A673 (cell line): ENCODE results near the gene ZFTA. TPM values are rescaled to one million over a fixed set of nuclear protein-coding genes. Genes with fewer than 3 reads are reported as not detected.
A peak's percentile ranks its signal among the peaks of the same experiment; 100 is the strongest.
"Not testable (repeated sequence)": the region's sequence is repeated elsewhere in the genome, so short reads cannot be mapped to it uniquely, and the experiment has no call there.

Experiments
- BruUV-seq: library from RNA; stranded (reverse); fragments of 400-500 nt; replicated peaks from 2 replicates; lab custom pipeline; 2021; lab: Mats Ljungman, UMichigan
- CTCF ChIA-PET: fragments of 300-600 bp; sonication (Branson Sonifier 250); formaldehyde crosslinking; loops from one replicate; lab custom pipeline; 2022; ENCODE audit warnings: antibody characterized with exemption; lab: Charles Lee
- POLR2A ChIA-PET: fragments of 300-600 bp; sonication (Branson Sonifier 250); formaldehyde crosslinking; loops from one replicate; lab custom pipeline; 2022; ENCODE audit warnings: antibody characterized with exemption; ENCODE audit not compliant: low non-redundant PET; lab: Charles Lee
- DNase-seq: peaks from one replicate; pipeline ENCODE4 v3.0.0-alpha.2; 2015; ENCODE audit warnings: low spot score
- H3K27ac ChIP-seq: fragments of 200-600 bp; sonication (generic); 2 replicates; pipeline ENCODE4 v1.5.1; 2016; ENCODE audit warnings: mixed run types, low read depth, mild to moderate bottlenecking, mixed read lengths, antibody characterized with exemption, low read length; ENCODE audit not compliant: poor library complexity, severe bottlenecking
- H3K27me3 ChIP-seq: fragments of 200-600 bp; sonication (generic); replicated peaks from 2 replicates; pipeline ENCODE4 v1.6.1; 2017; ENCODE audit warnings: mixed run types, low read depth, mild to moderate bottlenecking, mixed read lengths, antibody characterized with exemption, low read length; ENCODE audit not compliant: insufficient read depth, poor library complexity
- H3K36me3 ChIP-seq: fragments of 200-600 bp; sonication (generic); 2 replicates; pipeline ENCODE4 v1.6.1; 2016; ENCODE audit warnings: mixed run types, mild to moderate bottlenecking, mixed read lengths, antibody characterized with exemption, low read length; ENCODE audit not compliant: insufficient read depth, poor library complexity, severe bottlenecking
- H3K4me1 ChIP-seq: fragments of 200-600 bp; sonication (generic); 2 replicates; pipeline ENCODE4 v1.6.1; 2017; ENCODE audit warnings: mixed run types, mild to moderate bottlenecking, mixed read lengths, antibody characterized with exemption, low read length; ENCODE audit not compliant: insufficient read depth, poor library complexity, severe bottlenecking
- H3K4me3 ChIP-seq: fragments of 200-600 bp; sonication (generic); 2 replicates; pipeline ENCODE4 v1.5.1; 2016; ENCODE audit warnings: low read depth, mixed run types, mild to moderate bottlenecking, mixed read lengths, low read length; ENCODE audit not compliant: poor library complexity, severe bottlenecking
- H3K9me3 ChIP-seq: fragments of 200-600 bp; sonication (generic); 2 replicates; pipeline ENCODE4 v1.6.1; 2016; ENCODE audit warnings: mixed run types, low read depth, mild to moderate bottlenecking, mixed read lengths, antibody characterized with exemption, low read length; ENCODE audit not compliant: poor library complexity, severe bottlenecking
- EZH2 ChIP-seq: fragments of 200-600 bp; sonication (generic); IDR thresholded peaks from 2 replicates; pipeline ENCODE4 v1.6.1; 2017; ENCODE audit warnings: borderline replicate concordance, low read depth, mild to moderate bottlenecking, mixed read lengths, antibody characterized with exemption, low read length; ENCODE audit not compliant: poor library complexity, severe bottlenecking
- intact Hi-C: fragments of 100-400 bp; cut with micrococcal nuclease; formaldehyde crosslinking; loops from one replicate; pipeline ENCODE4 v1.10.0; 2022; ENCODE audit not compliant: unreplicated experiment
- total RNA-seq: library from RNA; stranded (reverse); gene quantifications from 2 replicates; pipeline ENCODE4 v1.2.3, GENCODE V29; 2021
- TF ChIP-seq, protein P1 (sequence below): fragments of 300-800, 200-600 bp; sonication (generic); conservative IDR thresholded peaks from 2 replicates; pipeline ENCODE4 v1.5.1; 2017; ENCODE audit warnings: low read depth, mild to moderate bottlenecking, antibody characterized with exemption, low read length, moderate library complexity, mixed read lengths

ZFTA gene
- total RNA-seq, 1 experiment from 2014 or later: 36.1 TPM

DNA sequence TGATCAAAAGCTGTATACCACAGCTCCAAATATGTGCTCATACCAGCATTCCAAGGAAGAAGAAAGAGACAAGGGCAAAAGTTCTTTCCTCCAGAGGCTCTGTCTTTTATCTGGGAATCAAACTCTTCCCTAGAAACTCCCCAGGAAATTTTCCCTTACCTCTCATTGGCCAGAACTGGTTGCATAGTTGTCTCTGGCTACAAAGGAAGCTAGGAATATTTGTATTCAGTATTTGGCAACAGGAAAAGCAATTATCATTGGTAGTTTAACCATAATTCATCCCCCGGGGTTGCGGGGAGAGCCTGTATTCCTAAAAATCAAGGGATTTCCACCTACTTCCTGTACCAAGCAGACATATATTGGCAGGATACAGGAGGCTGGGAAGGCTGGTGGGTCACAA is 10.5 kb upstream of the ZFTA start:
- Histone ChIP-seq H3K36me3 (no peaks in the 10 kb centered on the region), H3K4me3 (no peak overlapping the region), H3K27me3 (no peaks in the 10 kb centered on the region), H3K4me1 (peaks cover 22% of the 10 kb centered on the region), H3K9me3 (no peaks in the 10 kb centered on the region), H3K27ac (no peak overlapping the region)
- ChIA-PET CTCF (interaction anchor here (0.5 kb wide), 1 partner anchor 526 kb away, joined by 5 read pairs; the partner anchor contains the start of gene ESRRA), POLR2A (no interaction called here)
- peak; percentile 80 for DNase-seq
- BruUV-seq: no TSS peak
- intact Hi-C loops: no loop called here
- no peak for TF ChIP-seq EZH2
- TF ChIP-seq, protein P1, sequence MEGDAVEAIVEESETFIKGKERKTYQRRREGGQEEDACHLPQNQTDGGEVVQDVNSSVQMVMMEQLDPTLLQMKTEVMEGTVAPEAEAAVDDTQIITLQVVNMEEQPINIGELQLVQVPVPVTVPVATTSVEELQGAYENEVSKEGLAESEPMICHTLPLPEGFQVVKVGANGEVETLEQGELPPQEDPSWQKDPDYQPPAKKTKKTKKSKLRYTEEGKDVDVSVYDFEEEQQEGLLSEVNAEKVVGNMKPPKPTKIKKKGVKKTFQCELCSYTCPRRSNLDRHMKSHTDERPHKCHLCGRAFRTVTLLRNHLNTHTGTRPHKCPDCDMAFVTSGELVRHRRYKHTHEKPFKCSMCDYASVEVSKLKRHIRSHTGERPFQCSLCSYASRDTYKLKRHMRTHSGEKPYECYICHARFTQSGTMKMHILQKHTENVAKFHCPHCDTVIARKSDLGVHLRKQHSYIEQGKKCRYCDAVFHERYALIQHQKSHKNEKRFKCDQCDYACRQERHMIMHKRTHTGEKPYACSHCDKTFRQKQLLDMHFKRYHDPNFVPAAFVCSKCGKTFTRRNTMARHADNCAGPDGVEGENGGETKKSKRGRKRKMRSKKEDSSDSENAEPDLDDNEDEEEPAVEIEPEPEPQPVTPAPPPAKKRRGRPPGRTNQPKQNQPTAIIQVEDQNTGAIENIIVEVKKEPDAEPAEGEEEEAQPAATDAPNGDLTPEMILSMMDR: no peak

DNA sequence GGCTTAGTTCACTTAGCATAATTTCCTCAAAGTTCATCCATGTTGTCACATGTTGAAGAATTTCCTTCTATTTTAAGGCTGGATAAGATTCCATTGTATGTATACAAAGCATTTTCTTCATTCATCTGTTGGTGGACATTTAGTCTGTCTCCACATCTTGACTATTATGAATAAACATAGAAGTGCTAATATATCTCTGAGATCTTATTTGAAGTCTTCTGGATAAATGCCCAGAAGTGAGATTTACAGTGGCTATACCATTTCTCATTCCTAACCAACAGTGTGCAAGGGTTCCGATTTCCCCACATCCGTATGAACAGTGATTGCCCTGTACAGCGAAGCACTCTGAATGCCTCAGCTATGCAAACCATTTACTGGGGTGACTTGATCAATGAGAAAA is 6.6 kb upstream of the ZFTA start:
- POLR2A ChIA-PET: no interaction called here

DNA sequence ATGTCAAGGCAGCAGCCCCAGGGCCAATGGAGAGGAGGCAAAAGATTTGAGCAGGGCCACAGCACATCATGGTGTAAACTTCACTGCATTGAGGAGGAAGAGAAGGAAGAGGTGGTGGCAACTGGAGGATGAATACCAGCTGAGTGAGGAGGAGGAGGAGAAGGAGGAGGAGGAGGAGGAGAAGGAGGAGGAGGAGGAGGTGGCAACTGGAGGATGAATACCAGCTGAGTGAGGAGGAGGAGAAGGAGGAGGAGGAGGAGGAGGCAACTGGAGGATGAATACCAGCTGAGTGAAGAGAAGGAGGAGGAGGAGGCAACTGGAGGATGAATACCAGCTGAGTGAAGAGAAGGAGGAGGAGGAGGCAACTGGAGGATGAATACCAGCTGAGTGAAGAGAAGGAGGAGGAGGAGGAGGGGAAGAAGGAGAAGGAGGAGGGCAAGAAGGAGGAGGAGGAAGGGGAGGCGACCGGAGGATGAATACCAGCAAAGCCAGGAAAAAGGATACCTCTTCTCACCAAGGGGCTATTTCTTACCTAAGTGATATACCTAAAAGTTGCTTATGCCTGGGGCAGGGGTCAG is 3.3 kb upstream of the ZFTA start:
- DNase-seq, H3K4me3 ChIP-seq, BruUV-seq, H3K36me3 ChIP-seq, H3K27ac ChIP-seq, intact Hi-C loops, H3K27me3 ChIP-seq, H3K9me3 ChIP-seq: not testable (repeated sequence)
- ChIA-PET CTCF (interaction anchor here (0.9 kb wide), 1 partner anchor 174 kb away, joined by 6 read pairs; no protein-coding TSS in a partner anchor), POLR2A (interaction anchor here (0.6 kb wide), 1 partner anchor 83 kb away, joined by 4 read pairs; no protein-coding TSS in a partner anchor)
- H3K4me1 ChIP-seq: peaks cover 31% of the 10 kb centered on the region

More for the DNA sequence above, 6.6 kb upstream of the ZFTA start:
- Histone ChIP-seq H3K4me3 (no peak overlapping the region), H3K27ac (no peak overlapping the region), H3K27me3 (no peaks in the 10 kb centered on the region), H3K4me1 (peaks cover 28% of the 10 kb centered on the region), H3K36me3 (no peaks in the 10 kb centered on the region), H3K9me3 (no peaks in the 10 kb centered on the region)
- intact Hi-C loops: no loop called here
- TF ChIP-seq, protein P1: no peak
- no peak for TF ChIP-seq EZH2
- CTCF ChIA-PET: interaction anchor here (0.6 kb wide), 1 partner anchor 373 kb away, joined by 3 read pairs; no protein-coding TSS in a partner anchor
- no TSS peak for BruUV-seq
- peak; percentile 78 for DNase-seq

DNA sequence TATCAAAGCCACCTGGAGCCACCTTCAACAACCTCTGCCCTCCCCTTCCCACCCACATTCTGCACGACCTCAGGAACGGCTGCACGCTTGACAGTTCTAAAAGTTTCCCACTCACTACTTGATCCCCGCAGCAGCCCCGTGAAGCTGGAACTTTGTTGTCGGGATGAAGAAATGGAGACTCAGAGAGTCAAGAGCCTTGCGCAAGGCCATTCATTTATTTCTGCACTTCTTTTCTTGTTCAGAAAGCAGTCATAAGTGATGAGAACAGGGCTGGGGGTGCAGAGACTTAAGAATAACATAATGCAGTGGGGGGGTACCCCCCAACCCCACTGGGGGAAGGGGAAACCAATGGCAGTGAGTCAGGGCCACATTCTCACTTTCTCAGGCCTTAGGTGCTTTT is 2.2 kb upstream of the ZFTA start:
- CTCF ChIA-PET: no interaction called here
- H3K4me3 ChIP-seq: no peak overlapping the region
- H3K9me3 ChIP-seq: no peaks in the 10 kb centered on the region
- intact Hi-C loops: no loop called here
- POLR2A ChIA-PET: interaction anchor here (0.6 kb wide), 1 partner anchor 15 kb away, joined by 6 read pairs; no protein-coding TSS in a partner anchor
- peaks cover 42% of the 10 kb centered on the region for H3K4me1 ChIP-seq
- DNase-seq: no peak
- TF ChIP-seq, protein P1: no peak
- no peak for TF ChIP-seq EZH2
- no peaks in the 10 kb centered on the region for H3K27me3 ChIP-seq
- no peaks in the 10 kb centered on the region for H3K36me3 ChIP-seq
- H3K27ac ChIP-seq: no peak overlapping the region
- BruUV-seq: no TSS peak
